ENCODE measurements around the gene TEX14. TPM values are rescaled to one million over a fixed set of nuclear protein-coding genes. Genes with fewer than 3 reads are reported as not detected.
"Not testable (repeated sequence)": the region's sequence is repeated elsewhere in the genome, so short reads cannot be mapped to it uniquely, and the experiment has no call there.

The TEX14 gene
- total RNA-seq, 1 experiment from 2014 or later, result 0.31 TPM

DNA sequence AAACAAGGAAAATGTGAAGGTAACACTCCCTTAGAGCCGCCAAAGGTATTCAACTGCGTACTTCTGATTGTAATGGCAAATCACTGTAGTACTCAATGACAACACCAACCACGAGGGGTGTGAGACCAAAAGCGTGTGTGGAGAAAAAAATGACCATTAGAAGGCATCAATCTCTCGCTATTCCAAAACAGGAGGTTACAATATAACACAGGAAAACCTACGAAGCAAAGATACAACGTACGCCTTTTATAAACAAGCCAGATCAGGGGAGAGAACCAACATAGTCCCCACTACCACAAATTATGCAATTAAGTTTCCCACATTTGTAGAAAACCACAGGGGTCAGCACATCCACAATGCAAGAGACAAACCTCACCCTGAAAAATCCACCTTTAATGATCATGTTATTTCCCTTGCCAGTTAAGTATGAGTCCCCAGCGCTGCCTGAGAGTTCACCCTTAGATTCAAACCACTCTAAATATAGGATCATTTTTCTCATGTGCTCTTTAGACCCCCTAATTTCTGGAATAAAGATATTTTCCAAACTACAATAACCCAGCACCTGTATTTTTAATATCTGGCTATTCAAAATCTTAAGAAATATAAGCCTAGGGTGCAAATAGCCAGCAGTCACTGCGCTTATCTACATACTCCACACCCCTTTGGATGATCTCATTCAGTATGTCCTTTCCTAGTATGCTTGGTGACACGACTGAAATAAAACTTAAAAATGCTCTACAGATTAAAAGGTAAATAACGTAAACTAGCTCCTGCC lies 12.4 kb downstream of the TEX14 start:
- Histone ChIP-seq H3K56ac (ENCODE audit: insufficient read length, low read depth, low read length) (no peak overlapping the region), H3K9me3 (ENCODE audit: control insufficient read depth, low read depth, low read length) (no peaks in the 10 kb centered on the region), H2AK5ac (ENCODE audit: insufficient read length, low read length) (no peak overlapping the region), H3K4me1 (ENCODE audit: insufficient read depth, low read length) (no peaks in the 10 kb centered on the region), H3K79me2 (ENCODE audit: insufficient read depth, low read length) (no peaks in the 10 kb centered on the region), H2BK5ac (ENCODE audit: insufficient read length, low read length) (no peak overlapping the region), H3K23ac (ENCODE audit: insufficient read length, low read depth, low read length) (no peak overlapping the region), H3K14ac (ENCODE audit: insufficient read depth, low read length) (no peak overlapping the region), H4K91ac (ENCODE audit: insufficient read length, low read depth, low read length) (no peak overlapping the region), H2BK120ac (ENCODE audit: low read depth, low read length, poor library complexity, severe bottlenecking) (no peak overlapping the region), H3K9ac (ENCODE audit: extremely low read depth, insufficient read length, low read length) (no peak overlapping the region), H2BK15ac (ENCODE audit: low read depth, low read length) (no peak overlapping the region), H3T11ph (ENCODE audit: low read length) (no peak overlapping the region), H3K4ac (ENCODE audit: low read depth, low read length) (no peak overlapping the region), H2AFZ (ENCODE audit: low read length) (no peak overlapping the region), H3K4me2 (ENCODE audit: insufficient read depth, insufficient read length, low read length) (no peak overlapping the region), H2BK12ac (ENCODE audit: insufficient read length, low read depth, low read length) (no peak overlapping the region), H3K23me2 (ENCODE audit: insufficient read length, low read depth, low read length, poor library complexity, severe bottlenecking) (no peaks in the 10 kb centered on the region), H2BK20ac (ENCODE audit: low read depth, low read length, poor library complexity, severe bottlenecking) (no peak overlapping the region), H4K20me1 (ENCODE audit: control insufficient read depth, insufficient read depth, insufficient read length) (no peaks in the 10 kb centered on the region), H3K18ac (ENCODE audit: insufficient read length, low read depth, low read length) (no peak overlapping the region), H4K5ac (ENCODE audit: insufficient read length, low read depth, low read length) (no peak overlapping the region), H3K79me1 (ENCODE audit: insufficient read depth, low read depth, low read length, poor library complexity, severe bottlenecking) (no peaks in the 10 kb centered on the region), H3K27me3 (ENCODE audit: insufficient read depth, low read length) (no peaks in the 10 kb centered on the region), H3K27ac (ENCODE audit: insufficient read length, low read depth, low read length) (no peak overlapping the region), H4K8ac (replicated peaks; ENCODE audit: insufficient read length, low read depth, low read length) (no peak overlapping the region)
- no peaks in the 10 kb centered on the region for H3K27me3 Mint-ChIP-seq (ENCODE audit: low read depth)
- H3K9me3 Mint-ChIP-seq, result no peaks in the 10 kb centered on the region
- no peaks in the 10 kb centered on the region for H3K36me3 Mint-ChIP-seq (ENCODE audit: insufficient read depth in 1 of 3, low read depth in 3 of 3)
- TF ChIP-seq, protein P1, sequence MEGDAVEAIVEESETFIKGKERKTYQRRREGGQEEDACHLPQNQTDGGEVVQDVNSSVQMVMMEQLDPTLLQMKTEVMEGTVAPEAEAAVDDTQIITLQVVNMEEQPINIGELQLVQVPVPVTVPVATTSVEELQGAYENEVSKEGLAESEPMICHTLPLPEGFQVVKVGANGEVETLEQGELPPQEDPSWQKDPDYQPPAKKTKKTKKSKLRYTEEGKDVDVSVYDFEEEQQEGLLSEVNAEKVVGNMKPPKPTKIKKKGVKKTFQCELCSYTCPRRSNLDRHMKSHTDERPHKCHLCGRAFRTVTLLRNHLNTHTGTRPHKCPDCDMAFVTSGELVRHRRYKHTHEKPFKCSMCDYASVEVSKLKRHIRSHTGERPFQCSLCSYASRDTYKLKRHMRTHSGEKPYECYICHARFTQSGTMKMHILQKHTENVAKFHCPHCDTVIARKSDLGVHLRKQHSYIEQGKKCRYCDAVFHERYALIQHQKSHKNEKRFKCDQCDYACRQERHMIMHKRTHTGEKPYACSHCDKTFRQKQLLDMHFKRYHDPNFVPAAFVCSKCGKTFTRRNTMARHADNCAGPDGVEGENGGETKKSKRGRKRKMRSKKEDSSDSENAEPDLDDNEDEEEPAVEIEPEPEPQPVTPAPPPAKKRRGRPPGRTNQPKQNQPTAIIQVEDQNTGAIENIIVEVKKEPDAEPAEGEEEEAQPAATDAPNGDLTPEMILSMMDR (conservative IDR thresholded peaks at IDR 0.05), result no peak
- peaks cover 2 to 5% of the 10 kb centered on the region in 2 experiments; a peak in 1 of 4 replicates for H3K4me1 Mint-ChIP-seq
- no CpG with 5 or more reads among the region's 12 CpGs for WGBS (ENCODE audit: extremely low coverage, insufficient read length, low lambda C conversion rate)
- H3K4me3 Mint-ChIP-seq, result no peak overlapping the region; a peak in 1 of 5 replicates
- H3K27ac Mint-ChIP-seq, result peak overlapping the region; percentile 7 to 83 (median 70); a peak in 5 of 7 replicates
- peak; percentile 67 for DNase-seq

DNA sequence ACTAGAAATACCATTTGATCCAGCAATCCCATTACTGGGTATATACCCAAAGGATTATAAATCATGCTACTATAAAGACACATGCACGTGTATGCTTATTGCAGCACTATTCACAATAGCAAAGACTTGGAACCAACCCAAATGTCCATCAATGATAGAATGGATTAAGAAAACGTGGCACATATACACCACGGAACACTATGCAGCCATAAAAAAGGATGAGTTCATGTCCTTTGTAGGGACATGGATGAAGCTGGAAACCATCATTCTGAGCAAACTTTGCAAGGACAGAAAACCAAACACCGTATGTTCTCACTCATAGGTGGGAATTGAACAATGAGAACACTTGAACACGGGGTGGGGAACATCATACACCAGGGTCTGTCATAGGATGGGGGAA lies 13.6 kb downstream of the TEX14 start:
- H3K4me1 Mint-ChIP-seq, result not testable (repeated sequence)

More for the DNA sequence above, 13.6 kb downstream of the TEX14 start:
- not testable (repeated sequence) for H3K79me1 ChIP-seq (ENCODE audit: insufficient read depth, low read depth, low read length, poor library complexity, severe bottlenecking); H2BK12ac ChIP-seq (ENCODE audit: insufficient read length, low read depth, low read length); H3K23ac ChIP-seq (ENCODE audit: insufficient read length, low read depth, low read length); DNase-seq; H3K9me3 ChIP-seq (ENCODE audit: control insufficient read depth, low read depth, low read length); H3K4me1 ChIP-seq (ENCODE audit: insufficient read depth, low read length); H3T11ph ChIP-seq (ENCODE audit: low read length); H3K4me3 Mint-ChIP-seq; H3K27ac ChIP-seq (ENCODE audit: insufficient read length, low read depth, low read length); H4K5ac ChIP-seq (ENCODE audit: insufficient read length, low read depth, low read length); H3K14ac ChIP-seq (ENCODE audit: insufficient read depth, low read length); H2BK15ac ChIP-seq (ENCODE audit: low read depth, low read length); H3K79me2 ChIP-seq (ENCODE audit: insufficient read depth, low read length); H3K36me3 Mint-ChIP-seq (ENCODE audit: insufficient read depth in 1 of 3, low read depth in 3 of 3); H4K20me1 ChIP-seq (ENCODE audit: control insufficient read depth, insufficient read depth, insufficient read length); H4K91ac ChIP-seq (ENCODE audit: insufficient read length, low read depth, low read length); H2BK120ac ChIP-seq (ENCODE audit: low read depth, low read length, poor library complexity, severe bottlenecking); H2BK5ac ChIP-seq (ENCODE audit: insufficient read length, low read length); H3K27me3 ChIP-seq (ENCODE audit: insufficient read depth, low read length); H3K56ac ChIP-seq (ENCODE audit: insufficient read length, low read depth, low read length); H3K18ac ChIP-seq (ENCODE audit: insufficient read length, low read depth, low read length); H4K8ac ChIP-seq (replicated peaks; ENCODE audit: insufficient read length, low read depth, low read length); H2BK20ac ChIP-seq (ENCODE audit: low read depth, low read length, poor library complexity, severe bottlenecking); H2AK5ac ChIP-seq (ENCODE audit: insufficient read length, low read length); H3K4me2 ChIP-seq (ENCODE audit: insufficient read depth, insufficient read length, low read length); H3K9me3 Mint-ChIP-seq; H3K9ac ChIP-seq (ENCODE audit: extremely low read depth, insufficient read length, low read length); H3K27ac Mint-ChIP-seq; H3K27me3 Mint-ChIP-seq (ENCODE audit: low read depth); H2AFZ ChIP-seq (ENCODE audit: low read length); H3K4ac ChIP-seq (ENCODE audit: low read depth, low read length); H3K23me2 ChIP-seq (ENCODE audit: insufficient read length, low read depth, low read length, poor library complexity, severe bottlenecking)
- no CpG with 5 or more reads among the region's 5 CpGs for WGBS (ENCODE audit: extremely low coverage, insufficient read length, low lambda C conversion rate)
